A549 (cell line): ENCODE results near the gene SKIC8. TPM values are rescaled to one million over a fixed set of nuclear protein-coding genes. Genes with fewer than 3 reads are reported as not detected.

ENCODE experiments used
- ATAC-seq, 2 experiments: fragments of 200-7000 bp in 1 of 2; fragments of >200 bp in 1 of 2; cut with Nextera tagmentation in 1 of 2; cut with Tn5 transposase in 1 of 2; 3 replicates each; pipeline versions ENCODE4 v1.8.0 to v1.9.1; 2018 to 2020; ENCODE audit warnings: mild to moderate bottlenecking in 1 of 2, moderate library complexity in 1 of 2
- CTCF ChIA-PET: fragments of 300-600 bp; sonication (Branson Sonifier 250); formaldehyde crosslinking; extraction: SDS; loops from one replicate; lab custom pipeline; 2021; ENCODE audit warnings: antibody characterized with exemption, inconsistent platforms; lab: Yijun Ruan, JAX
- POLR2A ChIA-PET: fragments of 350-600 bp; formaldehyde crosslinking; extraction: SDS; loops from one replicate; lab custom pipeline; 2021; ENCODE audit warnings: antibody characterized with exemption, inconsistent platforms; lab: Yijun Ruan, JAX
- DNase-seq, 2 experiments: peaks; one replicate each; pipeline versions ENCODE4 v3.0.0 to v3.0.0-alpha.2; 2011 to 2016; ENCODE audit warnings: low read depth in 1 of 2, low spot score in 1 of 2
- FAIRE-seq: peaks from 2 replicates; lab custom pipeline; 2011; peaks lifted over from hg19 to GRCh38; lab: Jason Lieb, UNC
- H3K27ac ChIP-seq, 2 experiments: fragments of >200 bp; sonication (Bioruptor Twin); formaldehyde crosslinking; 3 replicates each; pipeline ENCODE4 v1.5.1; 2016 to 2017
- H3K4me1 ChIP-seq: fragments of >200 bp; sonication (Bioruptor Twin); formaldehyde crosslinking; 3 replicates; pipeline ENCODE4 v1.6.1; 2016
- H3K4me2 ChIP-seq: fragments of >200 bp; sonication (Bioruptor Twin); formaldehyde crosslinking; 3 replicates; pipeline ENCODE4 v1.6.1; 2016
- H3K4me3 ChIP-seq: fragments of >200 bp; sonication (Bioruptor Twin); formaldehyde crosslinking; 3 replicates; pipeline ENCODE4 v1.5.1; 2016
- H3K9me3 ChIP-seq: fragments of >200 bp; sonication (Bioruptor Twin); formaldehyde crosslinking; 3 replicates; pipeline ENCODE4 v1.6.1; 2016
- BHLHE40 ChIP-seq: IDR thresholded peaks from 2 replicates; pipeline ENCODE4 v1.6.1; 2012; ENCODE audit warnings: low read depth, low read length, inconsistent platforms
- CBX2 ChIP-seq: fragments of 200-600 bp; sonication (generic); IDR thresholded peaks from 2 replicates; pipeline ENCODE4 v1.6.1; 2016; ENCODE audit warnings: low read depth, mild to moderate bottlenecking, borderline replicate concordance
- CBX8 ChIP-seq: fragments of 200-600 bp; sonication (generic); IDR thresholded peaks from 2 replicates; pipeline ENCODE4 v1.6.1; 2016
- CHD4 ChIP-seq: fragments of 200-600 bp; sonication (generic); IDR thresholded peaks from 2 replicates; pipeline ENCODE4 v1.6.1; 2016; ENCODE audit warnings: antibody characterized with exemption, mild to moderate bottlenecking, borderline replicate concordance
- E2F6 ChIP-seq: IDR thresholded peaks from 2 replicates; pipeline ENCODE4 v1.6.1; 2012; ENCODE audit warnings: low read depth, borderline replicate concordance
- ELK1 ChIP-seq: fragments of 150-350 bp; IDR thresholded peaks from 2 replicates; pipeline ENCODE4 v1.6.1; 2014; ENCODE audit warnings: low read depth, mild to moderate bottlenecking, low read length
- ESRRA ChIP-seq: fragments of 150-350 bp; IDR thresholded peaks from 2 replicates; pipeline ENCODE4 v1.6.1; 2014; ENCODE audit warnings: mild to moderate bottlenecking, low read length, borderline replicate concordance
- MAFK ChIP-seq: fragments of 450-650 bp; IDR thresholded peaks from 2 replicates; pipeline ENCODE4 v1.6.1; 2014; ENCODE audit not compliant: partially characterized antibody
- NPAS2 ChIP-seq: fragments of 250-450 bp; sonication (Bioruptor Pico); IDR thresholded peaks from 2 replicates; pipeline ENCODE4 v1.8.0; 2022; ENCODE audit warnings: mild to moderate bottlenecking, moderate library complexity, borderline replicate concordance
- RCOR1 ChIP-seq: fragments of 150-350 bp; IDR thresholded peaks from 2 replicates; pipeline ENCODE4 v1.6.1; 2014; ENCODE audit warnings: antibody characterized with exemption, low read length, low read depth
- RFX5 ChIP-seq: fragments of 450-650 bp; IDR thresholded peaks from 2 replicates; pipeline ENCODE4 v1.7.1; 2014; ENCODE audit warnings: antibody characterized with exemption, mild to moderate bottlenecking, moderate library complexity
- SREBF2 ChIP-seq: fragments of 450-650 bp; IDR thresholded peaks from 2 replicates; pipeline ENCODE4 v1.6.1; 2014; ENCODE audit warnings: mild to moderate bottlenecking, moderate library complexity
- TFCP2L1 ChIP-seq: fragments of 250-450 bp; sonication (Bioruptor Pico); IDR thresholded peaks from 2 replicates; pipeline ENCODE4 v1.5.0; 2021; ENCODE audit warnings: mild to moderate bottlenecking
- TP53 ChIP-seq: fragments of 250-450 bp; sonication (Bioruptor Pico); IDR thresholded peaks from 2 replicates; pipeline ENCODE4 v1.5.0; 2021; ENCODE audit warnings: mild to moderate bottlenecking, moderate library complexity
- ZC3H11A ChIP-seq: fragments of 450-650 bp; IDR thresholded peaks from 2 replicates; pipeline ENCODE4 v1.6.1; 2014; ENCODE audit warnings: antibody characterized with exemption, mild to moderate bottlenecking
- ZNF302 ChIP-seq: fragments of 250-450 bp; sonication (Bioruptor Pico); IDR thresholded peaks from 2 replicates; pipeline ENCODE4 v1.9.0; 2021; ENCODE audit warnings: inconsistent platforms, mild to moderate bottlenecking, moderate library complexity
- WGBS: methylation state at CpG from one replicate; pipeline ENCODE4 v1.1.6; 2017; ENCODE audit errors: missing lambda C conversion rate; 5-methylcytosine and 5-hydroxymethylcytosine counted together
- polyA plus RNA-seq, 4 experiments: library from polyadenylated mRNA; depleted of rRNA in 3 of 4; stranded (reverse); fragments of >200 nt; fragmentation: RNase III in 1 of 4; extraction: RNeasy Plus Mini Kit Qiagen cat#74134 plus additional on column Dnase treatment in 1 of 4; gene quantifications; 2 replicates in 3 of 4; 3 replicates in 1 of 4; pipeline ENCODE4 v1.2.3, GENCODE V29; 2011 to 2017
- TF ChIP-seq, protein P1 (sequence below): fragments of >200 bp; sonication (Bioruptor Twin); formaldehyde crosslinking; IDR thresholded peaks from 3 replicates; pipeline ENCODE4 v1.5.1; 2016
- TF ChIP-seq, protein P2 (sequence below): fragments of >200 bp; sonication (Bioruptor Twin); formaldehyde crosslinking; IDR thresholded peaks from 3 replicates; pipeline ENCODE4 v1.6.1; 2016
- TF ChIP-seq, protein P3 (sequence below): fragments of 250-450 bp; sonication (Bioruptor Pico); IDR thresholded peaks from 2 replicates; pipeline ENCODE4 v1.5.0; 2020; ENCODE audit warnings: low read depth, mild to moderate bottlenecking, moderate library complexity

Gene SKIC8
- polyA plus RNA-seq, 2 of the 4 experiments (the other 2 are of a cell fraction), result 143 to 177 TPM

GRCh38 chr15:78306176-78306774 is 6.9 kb upstream of the SKIC8 start:
- peaks cover 15% of the 10 kb centered on the region for H3K4me1 ChIP-seq
- no peak for TF ChIP-seq RFX5
- no peak for TF ChIP-seq ELK1
- no peak for TF ChIP-seq ZNF302
- TF ChIP-seq E2F6, result no peak
- TF ChIP-seq, protein P1, sequence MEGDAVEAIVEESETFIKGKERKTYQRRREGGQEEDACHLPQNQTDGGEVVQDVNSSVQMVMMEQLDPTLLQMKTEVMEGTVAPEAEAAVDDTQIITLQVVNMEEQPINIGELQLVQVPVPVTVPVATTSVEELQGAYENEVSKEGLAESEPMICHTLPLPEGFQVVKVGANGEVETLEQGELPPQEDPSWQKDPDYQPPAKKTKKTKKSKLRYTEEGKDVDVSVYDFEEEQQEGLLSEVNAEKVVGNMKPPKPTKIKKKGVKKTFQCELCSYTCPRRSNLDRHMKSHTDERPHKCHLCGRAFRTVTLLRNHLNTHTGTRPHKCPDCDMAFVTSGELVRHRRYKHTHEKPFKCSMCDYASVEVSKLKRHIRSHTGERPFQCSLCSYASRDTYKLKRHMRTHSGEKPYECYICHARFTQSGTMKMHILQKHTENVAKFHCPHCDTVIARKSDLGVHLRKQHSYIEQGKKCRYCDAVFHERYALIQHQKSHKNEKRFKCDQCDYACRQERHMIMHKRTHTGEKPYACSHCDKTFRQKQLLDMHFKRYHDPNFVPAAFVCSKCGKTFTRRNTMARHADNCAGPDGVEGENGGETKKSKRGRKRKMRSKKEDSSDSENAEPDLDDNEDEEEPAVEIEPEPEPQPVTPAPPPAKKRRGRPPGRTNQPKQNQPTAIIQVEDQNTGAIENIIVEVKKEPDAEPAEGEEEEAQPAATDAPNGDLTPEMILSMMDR, result no peak
- TF ChIP-seq TFCP2L1 (CRISPR knock-in tag), result no peak
- no peak for TF ChIP-seq TP53
- no peak for TF ChIP-seq RCOR1
- no peak for TF ChIP-seq BHLHE40
- no peak for TF ChIP-seq MAFK
- TF ChIP-seq ESRRA, result no peak
- TF ChIP-seq NPAS2, result no peak
- TF ChIP-seq CBX8, result no peak
- TF ChIP-seq, protein P2, sequence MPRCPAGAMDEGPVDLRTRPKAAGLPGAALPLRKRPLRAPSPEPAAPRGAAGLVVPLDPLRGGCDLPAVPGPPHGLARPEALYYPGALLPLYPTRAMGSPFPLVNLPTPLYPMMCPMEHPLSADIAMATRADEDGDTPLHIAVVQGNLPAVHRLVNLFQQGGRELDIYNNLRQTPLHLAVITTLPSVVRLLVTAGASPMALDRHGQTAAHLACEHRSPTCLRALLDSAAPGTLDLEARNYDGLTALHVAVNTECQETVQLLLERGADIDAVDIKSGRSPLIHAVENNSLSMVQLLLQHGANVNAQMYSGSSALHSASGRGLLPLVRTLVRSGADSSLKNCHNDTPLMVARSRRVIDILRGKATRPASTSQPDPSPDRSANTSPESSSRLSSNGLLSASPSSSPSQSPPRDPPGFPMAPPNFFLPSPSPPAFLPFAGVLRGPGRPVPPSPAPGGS, result no peak
- WGBS, result 61% methylated on average over 3 of the region's 3 CpGs
- no peaks in the 10 kb centered on the region for H3K9me3 ChIP-seq
- H3K4me2 ChIP-seq, result no peak overlapping the region
- H3K27ac ChIP-seq, result no peak overlapping the region; a peak in 1 of 6 replicates
- DNase-seq, result no peak
- CTCF ChIA-PET, result interaction anchor here (0.6 to 19.9 kb wide), 15 partner anchors 11 to 445 kb away, joined by 3 to 571 read pairs (median 5); no protein-coding TSS in a partner anchor
- no peak overlapping the region for H3K4me3 ChIP-seq
- ATAC-seq, result no peak
- POLR2A ChIA-PET, result no interaction called here
- no peak for FAIRE-seq

GRCh38 chr15:78304216-78305066 is 5.0 kb upstream of the SKIC8 start:
- TF ChIP-seq, protein P3, sequence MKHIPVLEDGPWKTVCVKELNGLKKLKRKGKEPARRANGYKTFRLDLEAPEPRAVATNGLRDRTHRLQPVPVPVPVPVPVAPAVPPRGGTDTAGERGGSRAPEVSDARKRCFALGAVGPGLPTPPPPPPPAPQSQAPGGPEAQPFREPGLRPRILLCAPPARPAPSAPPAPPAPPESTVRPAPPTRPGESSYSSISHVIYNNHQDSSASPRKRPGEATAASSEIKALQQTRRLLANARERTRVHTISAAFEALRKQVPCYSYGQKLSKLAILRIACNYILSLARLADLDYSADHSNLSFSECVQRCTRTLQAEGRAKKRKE (CRISPR knock-in tag), result no peak
- TF ChIP-seq ZC3H11A, result no peak
- no peak for TF ChIP-seq CHD4
- TF ChIP-seq CBX2, result no peak
- no peak for TF ChIP-seq SREBF2
- Histone ChIP-seq H3K4me1 (peaks cover 19% of the 10 kb centered on the region), H3K4me3 (no peak overlapping the region), H3K4me2 (0 out of 3 replicates have a peak overlapping the region, but pooled peaks have one; percentile 74), H3K27ac (peak overlapping the region in 1 of 2 experiments; percentile 71; a peak in 3 of 6 replicates), H3K9me3 (no peaks in the 10 kb centered on the region)
- POLR2A ChIA-PET, result interaction anchor here (0.6 to 1.9 kb wide), 2 partner anchors 14 to 133 kb away, joined by 3 to 6 read pairs; partner anchors contain the start of gene IREB2
- no peak for ATAC-seq
- WGBS, result 87% methylated on average over 8 of the region's 9 CpGs
- CTCF ChIA-PET, result interaction anchor here (1.4 to 19.9 kb wide), 7 partner anchors 16 to 447 kb away, joined by 4 to 571 read pairs (median 7); partner anchors contain the start of gene IREB2
- no peak for FAIRE-seq
- DNase-seq, result no peak
